HG03196 (cell line): ENCODE data around the gene CLIP1.
"Not testable (repeated sequence)": the region's sequence is repeated elsewhere in the genome, so short reads cannot be mapped to it uniquely, and the experiment has no call there.

Experiments
- ATAC-seq: cut with Tn5 transposase; IDR thresholded peaks from one replicate; pipeline ENCODE4 v1.9.1; 2021; ENCODE audit not compliant: unreplicated experiment

The CLIP1 gene

DNA sequence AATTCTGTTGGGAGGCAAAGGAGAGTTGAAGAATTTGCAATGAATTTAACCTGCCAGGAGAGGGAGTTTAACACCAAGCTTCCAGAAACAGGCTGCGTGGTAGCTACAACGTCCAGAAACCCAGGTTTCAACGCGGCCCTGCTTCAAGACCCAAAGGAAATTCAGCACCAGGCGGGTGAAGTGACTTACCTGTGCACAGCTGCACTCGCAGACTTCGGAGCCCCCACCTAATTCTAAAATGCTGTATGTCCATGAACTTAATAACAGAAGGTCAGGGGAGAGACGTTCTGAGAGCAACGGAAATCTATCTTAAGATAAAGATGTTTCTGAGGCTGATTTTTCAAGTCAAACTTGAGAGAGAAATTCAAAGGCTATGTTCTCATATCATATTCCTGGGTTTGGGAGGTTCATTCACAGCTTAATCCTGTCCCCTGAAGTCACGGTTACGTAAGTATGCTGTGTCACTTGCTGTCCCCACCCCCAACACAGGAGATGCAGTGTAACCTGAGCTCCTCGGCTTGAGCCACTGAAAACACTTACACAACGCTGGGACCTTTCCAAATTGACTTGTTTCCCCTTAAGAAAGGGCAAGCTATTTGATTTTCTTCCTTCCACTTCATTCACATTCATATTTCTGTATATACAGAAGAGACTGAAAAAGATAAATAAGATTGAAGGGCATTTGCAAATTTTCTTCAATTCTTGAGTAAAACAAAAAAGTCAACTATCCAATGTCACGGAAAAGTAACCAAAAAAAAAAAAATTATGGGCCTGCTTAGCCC, 22.7 kb downstream of the CLIP1 start:
- ATAC-seq = no peak

DNA sequence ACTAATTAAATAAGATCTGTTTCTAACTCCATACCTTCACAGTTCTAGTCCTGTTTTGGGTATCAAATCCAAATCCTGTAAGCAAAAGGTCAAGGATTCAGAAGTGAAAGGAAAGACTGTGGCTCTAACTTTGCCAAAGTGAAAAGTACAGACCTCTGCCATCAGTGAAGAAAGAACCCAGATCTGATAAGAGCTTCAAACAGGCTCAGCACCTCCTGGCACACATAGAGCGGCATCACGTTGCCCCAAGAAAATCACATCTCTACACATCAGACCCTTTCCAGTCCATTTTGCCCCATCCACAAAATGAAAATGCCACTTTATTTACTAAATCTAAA, 23.2 kb downstream of the CLIP1 start:
- ATAC-seq = no peak

DNA sequence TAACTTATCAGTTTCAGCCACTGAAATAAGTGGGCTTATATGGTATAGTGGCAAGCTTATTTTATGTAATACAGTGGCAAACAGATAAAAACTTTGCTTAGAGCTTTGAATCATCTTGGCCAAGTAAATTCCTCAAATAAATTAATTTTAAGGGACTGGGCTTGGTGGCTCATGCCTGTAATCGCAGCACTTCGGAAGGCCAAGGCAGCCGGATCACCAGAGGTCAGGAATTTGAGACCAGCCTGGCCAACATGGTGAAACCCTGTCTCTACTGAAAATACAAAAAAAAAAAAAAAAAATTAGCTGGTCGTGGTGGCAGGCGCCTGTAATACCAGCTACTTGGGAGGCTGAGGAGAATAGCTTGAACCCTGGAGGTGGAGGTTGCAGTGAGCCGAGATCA, 24.5 kb downstream of the CLIP1 start:
- not testable (repeated sequence) for ATAC-seq

DNA sequence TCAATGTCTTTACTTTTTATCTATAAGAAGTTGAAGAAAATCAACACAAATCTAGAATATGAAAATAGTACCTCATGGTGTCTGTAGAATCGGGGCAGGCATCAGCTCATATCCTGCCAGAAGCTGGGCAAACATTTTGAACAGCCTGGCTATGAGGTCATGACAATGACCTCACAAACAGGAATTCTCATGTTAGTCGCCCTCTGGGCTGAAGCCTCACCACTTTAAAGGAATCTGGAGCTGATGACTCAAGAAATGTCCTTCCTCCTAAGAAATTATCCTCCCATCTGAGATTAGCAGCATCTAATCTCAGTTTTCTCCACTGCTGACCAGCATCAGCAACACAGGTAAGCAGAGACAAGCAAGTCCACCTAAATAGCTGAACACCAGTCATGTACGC, 27.1 kb downstream of the CLIP1 start:
- no peak for ATAC-seq

DNA sequence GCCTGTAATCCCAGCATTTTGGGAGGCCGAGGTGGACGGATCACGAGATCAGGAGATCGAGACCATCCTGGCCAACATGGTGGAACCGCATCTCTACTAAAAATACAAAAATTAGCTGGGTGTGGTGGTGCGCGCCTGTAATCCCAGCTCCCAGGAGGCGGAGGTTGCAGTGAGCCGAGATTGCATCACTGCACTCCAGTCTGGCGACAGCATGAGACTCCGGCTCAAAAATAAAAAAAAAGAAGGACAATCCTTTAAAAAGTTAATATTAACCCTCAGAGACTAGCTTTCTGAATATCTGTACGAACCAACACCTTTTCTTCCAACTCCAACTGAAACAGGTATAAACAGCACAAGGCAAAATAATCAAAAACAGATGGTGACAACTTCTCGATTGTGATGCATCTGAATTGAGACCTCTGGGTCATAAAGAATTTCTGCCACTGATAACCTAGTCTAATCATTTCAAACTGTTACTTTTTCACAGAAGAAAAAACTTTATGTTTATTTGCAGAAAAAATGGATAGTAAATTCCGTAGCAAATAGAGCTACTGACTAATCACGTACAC, 27.8 kb downstream of the CLIP1 start:
- no peak for ATAC-seq

DNA sequence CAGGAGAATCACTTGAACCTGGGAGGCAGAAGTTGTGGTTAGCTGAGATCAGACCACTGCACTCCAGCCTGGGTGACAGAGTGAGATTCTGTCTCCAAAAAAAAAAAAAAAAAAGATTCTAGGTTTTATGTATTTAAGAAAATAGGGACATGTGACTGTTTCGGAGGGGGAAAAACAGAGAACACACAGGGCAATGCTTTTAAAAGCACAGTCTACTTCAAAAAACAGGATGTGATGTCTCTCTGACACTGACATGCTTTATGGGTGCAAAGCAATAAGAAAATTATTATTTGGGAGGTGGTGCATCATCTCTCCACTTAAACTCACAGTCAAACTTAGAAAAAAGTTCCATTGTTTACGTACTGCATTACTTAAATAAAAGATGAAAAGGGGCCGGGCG, 28.7 kb downstream of the CLIP1 start:
- ATAC-seq = no peak

DNA sequence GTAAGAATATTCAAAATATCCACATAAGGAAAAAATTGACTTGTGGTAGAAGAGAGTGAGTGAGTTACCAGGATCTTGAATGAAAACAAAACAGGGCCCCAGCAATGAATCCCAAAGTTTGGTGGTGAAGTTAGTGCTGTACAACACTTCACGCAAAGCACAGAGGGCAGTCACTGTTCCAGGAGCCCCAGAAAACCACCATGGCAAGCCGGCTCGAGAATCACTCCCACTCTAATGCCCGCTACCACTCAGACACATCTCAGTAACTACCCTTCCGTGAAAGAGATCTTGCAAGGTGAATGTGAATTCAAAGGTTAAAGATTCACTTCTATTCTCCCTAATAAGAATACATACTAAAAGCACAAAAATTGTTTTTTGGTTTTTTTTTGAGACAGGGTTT, 30.1 kb downstream of the CLIP1 start:
- ATAC-seq = no peak

DNA sequence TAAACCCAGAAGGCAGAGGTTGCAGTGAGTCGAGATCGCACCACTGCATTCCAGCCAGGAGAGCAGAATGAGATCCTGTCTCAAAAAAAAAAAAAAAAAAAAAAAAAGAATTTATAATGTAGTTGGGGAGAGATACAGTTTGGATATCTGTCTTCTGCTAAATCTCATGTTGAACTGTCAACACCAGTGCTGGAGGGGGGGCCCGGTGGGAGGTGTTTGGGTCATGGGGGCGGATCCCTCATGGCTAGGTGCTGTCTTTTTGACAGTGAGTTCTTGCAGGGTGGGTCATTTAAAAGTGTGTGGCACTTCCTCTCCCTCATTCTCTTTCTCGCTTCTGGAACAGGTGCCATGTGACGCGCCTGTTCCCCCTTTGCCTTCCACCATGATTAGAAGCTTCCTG, 32.8 kb downstream of the CLIP1 start:
- ATAC-seq = no peak

DNA sequence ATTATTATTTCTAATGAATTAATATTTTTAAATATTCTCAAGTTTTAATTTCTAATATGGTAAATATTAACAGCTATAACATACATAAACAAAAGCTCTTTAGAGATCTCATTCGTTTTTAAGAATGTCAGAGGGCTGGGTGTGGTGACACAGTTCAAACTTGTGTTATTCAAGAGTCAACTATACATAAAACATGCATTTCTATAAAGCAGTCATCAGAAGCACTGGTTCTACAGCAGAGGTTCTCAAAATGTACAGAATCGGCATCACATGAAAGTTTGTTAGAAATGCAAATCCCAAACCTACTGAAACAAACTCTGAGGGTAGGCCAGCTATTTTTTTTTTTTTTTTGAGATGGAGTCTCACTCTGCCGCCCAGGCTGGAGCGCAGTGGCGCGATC, 34.6 kb downstream of the CLIP1 start:
- no peak for ATAC-seq

DNA sequence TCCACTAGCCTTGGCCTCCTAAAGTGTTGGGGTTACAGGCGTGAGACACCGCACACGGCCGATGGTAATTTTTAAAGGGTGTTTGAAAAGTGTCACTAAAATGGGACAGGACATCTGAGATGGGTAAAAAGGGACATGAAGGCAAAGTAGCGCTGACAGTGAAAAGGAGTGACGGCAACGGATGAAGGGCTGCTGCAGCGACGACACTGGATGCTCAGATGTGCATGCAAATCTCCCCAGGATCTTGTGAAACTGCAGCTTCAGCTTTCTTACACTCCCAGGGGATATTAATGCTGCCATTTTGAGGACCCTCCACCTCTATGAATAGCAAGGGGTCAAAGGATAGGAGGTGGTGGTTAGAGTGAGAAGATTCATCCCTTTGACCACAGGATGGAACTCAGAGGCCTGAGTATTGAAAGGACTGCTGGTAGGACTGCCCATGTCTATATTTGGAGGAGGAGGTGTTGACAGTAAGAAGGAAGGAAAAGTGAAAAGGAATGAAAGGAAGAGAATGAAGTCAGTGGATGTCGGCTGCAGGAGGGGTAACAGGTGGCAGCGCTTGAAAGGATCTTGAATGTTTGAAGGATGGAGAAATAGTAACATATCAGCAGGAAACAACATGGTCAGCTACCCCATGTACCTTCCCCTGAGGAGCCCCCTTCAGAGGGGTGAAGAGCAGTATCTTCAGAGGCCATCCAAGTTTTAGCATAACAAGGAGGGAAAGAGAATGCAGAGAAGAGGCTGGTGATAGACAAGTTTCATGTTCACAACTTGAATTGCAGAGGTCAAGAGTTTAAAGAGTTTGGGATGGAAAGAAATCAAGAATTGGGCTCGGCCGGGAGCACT, 37.1 kb downstream of the CLIP1 start:
- ATAC-seq = no peak

DNA sequence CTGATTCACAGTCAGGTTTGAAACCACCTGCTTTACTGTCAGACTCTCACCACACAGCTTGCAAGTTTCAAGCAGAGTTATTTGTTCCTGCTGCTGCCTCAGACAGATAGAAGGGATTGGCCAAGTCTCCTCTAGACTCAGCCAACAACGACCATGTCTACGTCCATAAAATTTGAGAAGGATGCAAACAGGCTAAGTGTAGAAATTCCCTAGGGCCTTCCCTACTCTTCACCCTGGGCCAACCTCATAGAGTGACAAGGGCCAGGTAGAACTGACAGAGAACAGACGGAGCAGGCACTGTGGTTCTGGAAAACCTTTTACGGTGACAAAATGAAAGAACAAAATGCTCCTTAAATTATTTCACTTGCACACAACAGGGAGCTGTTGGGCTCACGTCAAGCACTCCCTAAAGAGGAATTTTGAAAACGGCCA, 39.5 kb downstream of the CLIP1 start:
- ATAC-seq = no peak

DNA sequence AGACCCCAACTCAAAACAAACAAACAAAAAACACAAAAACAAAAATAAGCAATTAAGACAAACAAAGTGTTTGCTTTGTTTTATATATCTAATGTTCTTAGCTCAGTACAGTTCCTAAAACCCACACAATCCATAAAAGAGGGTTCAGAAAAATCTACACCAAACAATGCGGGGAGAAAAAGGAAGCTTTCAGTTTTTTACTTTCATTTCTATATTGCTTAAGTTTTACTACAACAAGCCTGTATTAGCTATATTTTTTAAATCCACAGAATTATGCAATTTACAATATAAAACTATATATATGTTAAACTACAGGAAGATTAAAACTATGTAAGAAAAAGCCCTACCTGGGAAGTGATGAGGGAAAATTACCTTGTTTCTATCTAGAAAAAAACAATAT, 41.4 kb downstream of the CLIP1 start:
- ATAC-seq = no peak

DNA sequence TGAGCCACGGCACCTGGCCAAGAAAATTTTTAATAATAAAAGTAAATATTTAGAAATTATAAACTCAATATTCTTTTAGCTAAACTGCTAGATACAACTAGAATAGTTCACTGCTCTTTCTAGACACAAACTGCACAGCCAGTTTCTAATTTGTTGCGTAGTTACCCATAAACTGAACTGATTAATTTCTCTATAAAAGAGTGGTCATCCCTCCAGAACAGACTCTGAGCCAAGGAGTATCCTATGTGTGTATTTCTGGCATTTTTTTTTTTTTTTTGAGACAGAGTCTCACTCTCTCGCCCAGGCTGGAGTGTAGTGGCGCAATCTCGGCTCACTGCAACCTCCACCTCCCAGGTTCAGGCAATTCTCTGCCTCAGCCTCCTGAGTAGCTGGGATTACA, 45.7 kb downstream of the CLIP1 start:
- ATAC-seq = not testable (repeated sequence)

DNA sequence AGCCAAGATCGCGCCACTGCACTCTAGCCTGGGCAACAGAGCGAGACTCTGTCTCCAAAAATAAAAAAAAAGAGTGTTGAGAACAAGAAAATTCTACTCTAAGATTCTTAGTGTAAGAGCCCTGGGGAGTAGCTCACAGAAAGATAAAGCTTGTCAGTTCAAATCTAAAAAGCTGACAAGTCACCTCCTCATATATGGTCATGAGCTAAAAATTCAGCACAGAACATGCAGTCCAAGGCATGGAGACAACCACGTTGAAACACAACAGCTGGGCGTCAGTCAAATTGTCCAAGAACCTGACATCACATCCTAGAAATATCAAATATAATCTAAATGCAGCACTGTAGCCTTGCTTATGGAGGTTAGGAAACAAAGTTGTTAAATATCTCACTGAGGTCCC, 47.8 kb downstream of the CLIP1 start:
- ATAC-seq = no peak

DNA sequence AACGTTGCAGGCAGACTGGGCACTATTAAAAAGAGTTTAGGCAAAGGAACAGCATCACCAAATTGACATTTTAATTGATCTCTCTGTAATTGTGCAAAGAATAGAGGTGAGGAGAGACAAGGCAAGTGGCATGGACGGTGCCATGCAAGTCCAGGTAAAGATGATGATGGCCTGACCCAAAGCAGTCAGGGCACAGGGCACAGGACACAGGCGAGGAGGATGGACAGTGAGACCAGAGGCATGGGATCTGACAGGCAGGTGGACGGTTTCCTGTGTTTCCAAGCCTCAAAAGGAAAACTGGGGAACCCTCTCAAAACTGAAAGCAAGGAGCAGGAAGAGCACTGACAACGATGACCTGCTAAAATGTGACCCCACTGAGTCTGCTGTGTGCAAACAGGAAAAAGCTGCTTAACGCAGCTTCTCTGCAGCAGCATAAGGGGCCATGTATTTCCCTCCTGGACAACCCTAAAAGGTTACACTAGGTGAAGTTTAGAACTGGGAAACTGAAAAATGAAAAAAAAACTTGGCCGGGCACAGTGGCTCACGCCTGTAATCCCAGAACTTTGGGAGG, 50.9 kb downstream of the CLIP1 start:
- ATAC-seq = no peak

DNA sequence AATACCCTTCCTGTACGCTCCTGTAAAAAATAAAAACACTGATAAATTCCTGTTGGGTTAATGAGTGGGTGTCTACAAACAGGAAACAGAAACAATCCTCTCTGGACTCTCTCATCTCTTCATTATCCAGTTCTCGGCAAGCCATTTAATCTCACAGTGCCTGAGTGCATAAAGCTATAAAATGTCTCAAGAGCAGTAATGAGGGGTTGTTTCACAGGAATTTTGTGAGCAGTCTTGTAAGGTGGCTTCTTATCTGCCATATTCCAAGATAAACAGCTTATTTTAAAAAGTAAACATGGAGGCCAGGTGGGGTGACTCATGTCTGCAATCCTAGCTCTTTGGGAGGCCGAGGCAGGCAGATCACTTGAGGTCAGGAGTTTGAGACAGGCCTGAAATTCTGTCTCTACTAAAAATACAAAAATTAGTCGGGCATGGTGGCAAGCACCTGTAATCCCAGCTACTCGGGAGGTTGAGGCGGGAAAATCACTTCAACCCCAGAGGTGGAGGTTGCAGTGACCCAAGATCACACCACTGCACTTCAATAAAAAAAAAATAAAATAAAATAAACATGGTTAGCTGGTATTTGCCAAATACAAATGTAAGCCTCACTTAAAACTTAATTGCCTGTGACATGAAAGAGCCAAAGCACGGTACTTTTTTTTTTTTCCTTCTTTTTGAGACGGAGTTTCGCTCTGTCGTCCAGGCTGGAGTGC, 54.0 kb downstream of the CLIP1 start:
- no peak for ATAC-seq

DNA sequence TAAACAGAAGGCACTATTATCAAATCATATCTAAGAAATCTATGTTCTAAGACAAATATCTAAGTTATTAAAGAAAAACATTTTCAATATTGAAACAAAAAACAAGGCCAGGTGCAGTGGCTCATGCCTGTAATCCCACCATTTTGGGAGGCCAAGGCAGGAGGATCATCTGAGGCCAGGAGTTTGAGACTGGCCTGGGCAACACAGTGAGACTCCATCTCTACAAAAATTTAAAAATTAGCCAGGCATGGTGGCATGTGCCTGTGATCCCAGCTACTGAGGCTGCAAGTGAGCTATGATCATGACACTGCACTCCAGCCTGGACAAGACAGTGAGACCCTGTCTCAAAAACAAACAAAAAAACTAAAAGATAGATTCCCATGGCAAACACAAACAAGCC, 54.8 kb downstream of the CLIP1 start:
- ATAC-seq = not testable (repeated sequence)

DNA sequence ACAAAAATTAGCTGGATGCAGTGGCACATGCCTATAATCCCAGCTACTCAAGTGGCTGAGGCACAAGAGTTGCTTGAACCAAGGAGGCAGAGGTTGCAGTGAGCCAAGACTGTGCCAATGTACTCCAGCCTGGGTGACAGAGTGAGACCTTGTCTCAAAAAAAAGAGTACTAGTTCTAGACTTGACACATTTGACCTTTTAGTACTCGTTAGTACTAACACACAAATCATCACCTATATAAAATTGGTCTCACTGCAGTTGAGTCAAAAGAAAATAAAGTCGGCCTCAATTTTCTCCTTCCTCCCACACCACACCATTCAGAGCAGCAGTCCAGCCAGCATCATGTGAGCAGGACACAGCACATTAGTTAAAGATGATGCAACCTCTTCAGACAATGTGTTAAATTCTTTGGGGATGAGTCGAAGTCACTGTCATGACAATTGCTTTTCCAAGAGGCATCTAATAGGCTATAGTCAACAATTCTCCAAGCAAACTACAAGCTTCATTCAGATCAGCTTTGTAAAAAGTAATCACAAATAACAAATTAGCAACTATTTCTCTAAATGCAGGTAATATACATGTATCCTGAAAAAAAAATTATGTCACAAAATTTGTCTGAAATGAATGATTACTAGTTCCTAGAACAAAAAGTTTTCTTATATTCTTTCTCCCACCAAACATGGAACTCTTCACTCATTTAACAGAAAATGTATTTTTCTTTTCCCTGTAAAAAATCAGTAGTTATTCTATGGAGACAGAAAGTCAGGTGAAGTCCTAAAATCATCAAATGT, 55.6 kb downstream of the CLIP1 start:
- ATAC-seq = no peak

DNA sequence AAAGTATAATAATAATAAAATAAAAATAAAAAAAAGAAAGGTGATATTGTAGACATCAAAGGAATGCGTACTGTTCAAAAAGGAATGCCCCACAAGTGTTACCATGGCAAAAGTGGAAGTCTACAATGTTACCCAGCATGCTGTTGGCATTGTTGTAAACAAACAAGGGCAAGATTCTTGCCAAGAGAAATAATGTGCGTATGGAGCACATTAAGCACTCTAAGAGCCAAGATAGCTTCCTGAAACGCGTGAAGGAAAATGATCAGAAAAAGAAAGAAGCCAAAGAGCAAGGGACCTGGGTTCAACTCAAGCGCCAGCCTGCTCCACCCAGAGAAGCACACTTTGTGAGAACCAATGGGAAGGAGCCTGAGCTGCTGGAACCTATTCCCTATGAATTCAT, 57.2 kb downstream of the CLIP1 start:
- ATAC-seq = not testable (repeated sequence)

DNA sequence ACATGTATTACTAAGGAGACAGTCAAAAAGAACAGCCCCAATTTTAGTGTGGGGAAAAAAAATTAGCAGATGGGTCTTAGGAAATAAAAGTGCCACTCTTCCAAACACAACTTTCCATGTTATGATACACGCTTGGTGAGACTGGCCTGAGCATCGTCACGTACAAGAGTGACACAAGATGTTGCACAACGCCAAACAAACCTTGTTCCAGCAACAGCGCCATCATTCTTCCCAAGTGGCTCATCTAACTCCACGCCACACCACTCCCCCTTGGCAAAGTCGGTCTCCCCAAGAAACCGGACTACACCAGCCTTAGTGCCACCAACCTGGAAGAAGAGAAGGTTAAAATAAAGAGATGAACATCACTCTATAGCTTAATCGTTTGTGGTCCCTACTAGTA, 58.7 kb downstream of the CLIP1 start:
- ATAC-seq = no peak
